ENCODE data around the gene PPARG.
"Not testable (repeated sequence)": the region's sequence is repeated elsewhere in the genome, so short reads cannot be mapped to it uniquely, and the experiment has no call there.

PPARG gene

DNA sequence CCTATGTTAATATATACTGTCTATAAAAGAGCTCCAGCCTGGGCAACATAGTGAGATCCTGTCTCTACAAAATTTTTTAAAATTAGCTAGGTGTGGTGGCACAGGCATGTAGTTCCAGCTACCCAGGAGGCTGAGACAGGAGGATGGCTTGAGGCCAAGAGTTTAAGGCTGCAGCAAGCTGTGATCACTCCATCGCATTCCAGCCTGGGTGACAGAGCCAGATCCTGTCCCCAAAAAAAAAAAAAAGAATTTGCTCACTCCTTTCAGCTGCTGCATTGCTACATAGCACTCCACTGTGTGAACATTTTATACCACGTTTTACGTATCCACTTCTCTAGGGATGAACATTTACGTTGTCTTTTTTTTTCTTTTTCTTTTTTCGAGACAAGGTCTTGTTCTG lies 189.5 kb downstream of the PPARG start:
- in situ Hi-C loops (cut with MboI; ENCODE audit: low sequenced_read_pairs, unreplicated experiment): loop anchor here (5.0 kb wide), 1 partner anchor 341 kb away; no protein-coding TSS in a partner anchor
- TF ChIP-seq, protein P1, sequence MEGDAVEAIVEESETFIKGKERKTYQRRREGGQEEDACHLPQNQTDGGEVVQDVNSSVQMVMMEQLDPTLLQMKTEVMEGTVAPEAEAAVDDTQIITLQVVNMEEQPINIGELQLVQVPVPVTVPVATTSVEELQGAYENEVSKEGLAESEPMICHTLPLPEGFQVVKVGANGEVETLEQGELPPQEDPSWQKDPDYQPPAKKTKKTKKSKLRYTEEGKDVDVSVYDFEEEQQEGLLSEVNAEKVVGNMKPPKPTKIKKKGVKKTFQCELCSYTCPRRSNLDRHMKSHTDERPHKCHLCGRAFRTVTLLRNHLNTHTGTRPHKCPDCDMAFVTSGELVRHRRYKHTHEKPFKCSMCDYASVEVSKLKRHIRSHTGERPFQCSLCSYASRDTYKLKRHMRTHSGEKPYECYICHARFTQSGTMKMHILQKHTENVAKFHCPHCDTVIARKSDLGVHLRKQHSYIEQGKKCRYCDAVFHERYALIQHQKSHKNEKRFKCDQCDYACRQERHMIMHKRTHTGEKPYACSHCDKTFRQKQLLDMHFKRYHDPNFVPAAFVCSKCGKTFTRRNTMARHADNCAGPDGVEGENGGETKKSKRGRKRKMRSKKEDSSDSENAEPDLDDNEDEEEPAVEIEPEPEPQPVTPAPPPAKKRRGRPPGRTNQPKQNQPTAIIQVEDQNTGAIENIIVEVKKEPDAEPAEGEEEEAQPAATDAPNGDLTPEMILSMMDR (IDR thresholded peaks at IDR 0.05; ENCODE audit: borderline replicate concordance, control extremely low read depth, extremely low read depth, insufficient read depth, missing control alignments): no peak
- no peak for DNase-seq (ENCODE audit: low spot score)

DNA sequence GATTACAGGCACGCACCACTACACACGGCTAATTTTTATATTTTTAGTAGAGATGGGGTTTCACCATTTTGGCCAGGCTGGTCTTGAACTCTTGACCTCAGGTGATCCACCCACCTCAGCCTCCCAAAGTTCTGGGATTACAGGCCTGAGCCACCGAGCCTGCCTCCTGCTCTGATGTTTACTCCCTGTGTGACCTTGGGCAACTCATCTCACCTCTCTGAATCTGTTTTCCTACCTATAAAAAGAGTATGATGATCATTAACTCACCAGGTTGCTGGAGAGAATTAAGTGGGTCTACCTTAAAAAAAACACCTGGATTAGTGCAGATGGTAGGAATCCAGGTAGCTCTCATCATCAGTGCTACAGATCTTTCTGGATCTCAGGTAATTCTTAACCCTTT lies 190.3 kb downstream of the PPARG start:
- in situ Hi-C loops (cut with MboI; ENCODE audit: low sequenced_read_pairs, unreplicated experiment): loop anchor here (5.0 kb wide), 1 partner anchor 342 kb away; no protein-coding TSS in a partner anchor
- DNase-seq (ENCODE audit: low spot score): not testable (repeated sequence)

DNA sequence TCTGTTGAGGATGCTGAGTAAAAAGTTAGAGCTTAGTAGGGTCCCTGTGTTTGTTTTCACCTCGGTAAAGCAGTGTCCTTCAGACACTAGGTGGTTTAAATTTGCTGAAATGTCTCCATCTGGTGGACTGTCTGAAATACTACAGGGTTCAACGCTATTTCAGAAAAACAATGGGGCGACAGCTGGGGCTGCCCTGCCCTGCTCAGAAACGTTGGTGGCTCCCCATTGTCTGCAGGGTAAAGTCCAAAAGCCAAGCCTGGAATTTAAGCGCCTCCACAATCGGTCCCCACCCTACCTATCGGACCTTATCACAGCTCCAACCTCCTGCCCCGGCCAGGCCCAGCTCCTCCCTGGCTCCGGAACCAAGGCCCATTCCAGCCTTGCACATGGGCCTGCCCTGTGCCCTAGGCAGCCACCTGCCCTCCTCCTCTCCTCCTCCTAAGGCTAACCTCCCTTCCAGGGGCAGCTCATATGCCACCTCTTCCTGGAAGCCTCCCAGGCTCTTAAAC lies 191.1 kb downstream of the PPARG start:
- peak; percentile 78 for DNase-seq (ENCODE audit: low spot score)
- TF ChIP-seq, protein P1 (IDR thresholded peaks at IDR 0.05; ENCODE audit: borderline replicate concordance, control extremely low read depth, extremely low read depth, insufficient read depth, missing control alignments): peak; percentile 55
- in situ Hi-C loops (cut with MboI; ENCODE audit: low sequenced_read_pairs, unreplicated experiment): loop anchor here (5.0 kb wide), 1 partner anchor 343 kb away; no protein-coding TSS in a partner anchor

DNA sequence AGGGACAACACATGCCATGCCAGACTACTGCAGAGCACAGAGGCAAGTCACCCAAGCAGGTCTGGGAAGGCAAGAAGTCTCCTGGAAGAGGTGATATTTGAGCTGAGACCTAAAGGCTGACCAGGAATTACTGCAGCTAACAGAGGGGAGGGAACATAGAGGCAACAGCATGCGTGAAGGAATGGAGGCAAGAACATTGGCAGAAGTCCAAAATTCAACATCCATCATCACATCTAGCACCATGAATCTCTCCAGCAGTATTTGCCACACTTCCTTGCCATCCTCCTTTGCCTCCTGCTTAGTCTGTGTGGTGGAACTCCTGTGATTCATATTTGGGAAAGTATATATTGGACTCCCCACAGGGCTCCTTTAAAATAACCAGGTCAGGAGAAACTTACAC lies 194.5 kb downstream of the PPARG start:
- in situ Hi-C loops (cut with MboI; ENCODE audit: low sequenced_read_pairs, unreplicated experiment): no loop called here
- DNase-seq (ENCODE audit: low spot score): no peak
- TF ChIP-seq, protein P1 (IDR thresholded peaks at IDR 0.05; ENCODE audit: borderline replicate concordance, control extremely low read depth, extremely low read depth, insufficient read depth, missing control alignments): no peak

DNA sequence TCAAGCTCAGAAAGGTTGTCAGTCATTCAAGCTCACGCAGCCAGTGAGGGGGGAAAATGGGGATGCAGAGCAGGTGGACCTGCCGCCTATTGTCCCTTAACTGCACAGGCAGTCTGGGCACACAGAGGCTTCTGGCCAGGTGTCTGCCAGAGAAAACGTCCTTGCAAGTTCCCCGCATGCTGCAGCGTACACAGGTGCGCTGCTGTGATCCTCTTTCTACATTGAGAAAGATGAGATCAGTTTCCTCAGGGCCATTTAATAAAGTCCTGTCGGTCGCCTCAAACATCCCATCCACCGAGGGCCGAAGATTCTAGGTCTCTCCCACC lies 195.0 kb downstream of the PPARG start:
- TF ChIP-seq, protein P1 (IDR thresholded peaks at IDR 0.05; ENCODE audit: borderline replicate concordance, control extremely low read depth, extremely low read depth, insufficient read depth, missing control alignments): no peak
- in situ Hi-C loops (cut with MboI; ENCODE audit: low sequenced_read_pairs, unreplicated experiment): no loop called here
- no peak for DNase-seq (ENCODE audit: low spot score)
